OCI-LY3 (cell line): ENCODE results near the gene STON2.

ENCODE experiments used
- H2AFZ ChIP-seq: fragments of 200-600, 300-600 bp; shearing (Covaris generic); 2 replicates; pipeline ENCODE4 v1.6.0; 2014; ENCODE audit warnings: antibody characterized with exemption, low read depth, low read length
- H3K27ac ChIP-seq: fragments of 200-600, 300-600 bp; sonication (generic); 2 replicates; pipeline ENCODE4 v1.5.1; 2014; ENCODE audit warnings: mild to moderate bottlenecking, low read length, moderate library complexity, mixed read lengths
- H3K27me3 ChIP-seq: fragments of 200-600, 300-600 bp; sonication (generic); 2 replicates; pipeline ENCODE4 v1.6.1; 2014; ENCODE audit warnings: low read depth, low read length, mixed read lengths
- H3K36me3 ChIP-seq: fragments of 200-600, 300-600 bp; sonication (generic); replicated peaks from 2 replicates; pipeline ENCODE3; 2014; ENCODE audit warnings: low read depth, low read length, mixed read lengths
- H3K4me1 ChIP-seq: fragments of 300-600, 200-600 bp; sonication (generic); 2 replicates; pipeline ENCODE4 v1.6.1; 2014; ENCODE audit warnings: low read length, mixed read lengths
- H3K4me2 ChIP-seq: fragments of 200-600, 300-600 bp; sonication (generic); 2 replicates; pipeline ENCODE4 v1.6.1; 2014; ENCODE audit warnings: low read length, mixed read lengths
- H3K4me3 ChIP-seq: fragments of 300-600, 200-600 bp; sonication (generic); 2 replicates; pipeline ENCODE4 v1.5.1; 2014; ENCODE audit warnings: antibody characterized with exemption, mild to moderate bottlenecking, low read length, moderate library complexity
- H3K79me2 ChIP-seq: fragments of 300-600, 200-600 bp; shearing (Covaris generic); 2 replicates; pipeline ENCODE4 v1.6.1; 2014; ENCODE audit warnings: mild to moderate bottlenecking, low read length, mixed read lengths
- H3K9ac ChIP-seq: fragments of 300-600, 200-600 bp; shearing (Covaris generic); 2 replicates; pipeline ENCODE4 v1.6.0; 2014; ENCODE audit warnings: mild to moderate bottlenecking, low read length, moderate library complexity
- H3K9me3 ChIP-seq: fragments of 200-600, 300-600 bp; shearing (Covaris generic); 2 replicates; pipeline ENCODE4 v1.6.1; 2014; ENCODE audit warnings: low read length, mixed read lengths; ENCODE audit not compliant: insufficient read depth
- H4K20me1 ChIP-seq: fragments of 200-600, 300-600 bp; sonication (generic); 2 replicates; pipeline ENCODE4 v1.6.1; 2016; ENCODE audit warnings: low read length, mixed read lengths; ENCODE audit not compliant: insufficient read depth
- CTCF ChIP-seq: fragments of 200-600, 300-600 bp; sonication (generic); IDR thresholded peaks from 2 replicates; pipeline ENCODE4 v1.5.1; 2014; ENCODE audit warnings: antibody characterized with exemption, low read length, low read depth
- EZH2phosphoT487 ChIP-seq: fragments of 200-600 bp; shearing (Covaris generic); IDR thresholded peaks from 2 replicates; pipeline ENCODE4 v1.6.1; 2018; ENCODE audit warnings: antibody characterized with exemption, mixed run types, low read depth

STON2 gene

GRCh38 chr14:81305065-81305464 is 95.1 kb downstream of the STON2 start:
- no peaks in the 10 kb centered on the region for H3K36me3 ChIP-seq
- H3K9me3 ChIP-seq = no peaks in the 10 kb centered on the region
- H3K27me3 ChIP-seq = 0 out of 2 replicates have a peak, but pooled peaks cover 3% of the 10 kb centered on the region
- no peak overlapping the region for H3K9ac ChIP-seq
- H3K79me2 ChIP-seq = no peaks in the 10 kb centered on the region
- no peak overlapping the region for H3K27ac ChIP-seq
- H3K4me1 ChIP-seq = peaks cover 12% of the 10 kb centered on the region
- no peak overlapping the region for H3K4me2 ChIP-seq
- H3K4me3 ChIP-seq = no peak overlapping the region
- TF ChIP-seq EZH2phosphoT487 = no peak
- no peak for TF ChIP-seq CTCF
- H2AFZ ChIP-seq = no peak overlapping the region
- no peaks in the 10 kb centered on the region for H4K20me1 ChIP-seq

- Histone ChIP-seq H3K27ac (no peak overlapping the region), H3K27me3 (no peaks in the 10 kb centered on the region), H3K36me3 (no peaks in the 10 kb centered on the region), H3K79me2 (no peaks in the 10 kb centered on the region), H4K20me1 (no peaks in the 10 kb centered on the region), H3K9ac (no peak overlapping the region), H3K4me3 (no peak overlapping the region), H3K9me3 (no peaks in the 10 kb centered on the region), H2AFZ (no peak overlapping the region), H3K4me2 (no peak overlapping the region), H3K4me1 (peaks cover 12% of the 10 kb centered on the region)
- TF ChIP-seq CTCF (no peak), EZH2phosphoT487 (no peak)
Observed at GRCh38 chr14:81303258-81303935, 96.7 kb downstream of the STON2 start.

GRCh38 chr14:81302638-81303037 is 97.5 kb downstream of the STON2 start:
- Histone ChIP-seq H3K4me3 (no peak overlapping the region), H3K4me2 (no peak overlapping the region), H3K36me3 (no peaks in the 10 kb centered on the region), H3K9me3 (no peaks in the 10 kb centered on the region), H3K79me2 (no peaks in the 10 kb centered on the region), H2AFZ (no peak overlapping the region), H3K27ac (no peak overlapping the region), H3K4me1 (peaks cover 12% of the 10 kb centered on the region), H3K27me3 (no peaks in the 10 kb centered on the region), H3K9ac (no peak overlapping the region), H4K20me1 (no peaks in the 10 kb centered on the region)
- TF ChIP-seq EZH2phosphoT487 = no peak
- no peak; the same call in 1 of the 2 replicates for TF ChIP-seq CTCF

- Histone ChIP-seq H3K9ac (no peak overlapping the region), H3K27me3 (no peaks in the 10 kb centered on the region), H3K4me3 (no peak overlapping the region), H3K4me2 (no peak overlapping the region), H3K79me2 (no peaks in the 10 kb centered on the region), H3K9me3 (no peaks in the 10 kb centered on the region), H4K20me1 (no peaks in the 10 kb centered on the region), H3K4me1 (peaks cover 12% of the 10 kb centered on the region), H3K27ac (no peak overlapping the region), H3K36me3 (no peaks in the 10 kb centered on the region), H2AFZ (no peak overlapping the region)
- TF ChIP-seq EZH2phosphoT487 (no peak), CTCF (no peak)
Observed at GRCh38 chr14:81301813-81302212, 98.3 kb downstream of the STON2 start.
